H9 (cell line): ENCODE data around the gene KCTD17. TPM values are rescaled to one million over a fixed set of nuclear protein-coding genes. Genes with fewer than 3 reads are reported as not detected.

Source experiments
- DNase-seq: peaks from one replicate; pipeline ENCODE4 v3.0.0-alpha.2; 2017
- H2AFZ ChIP-seq: one replicate; pipeline ENCODE4 v1.6.1; 2013; ENCODE audit warnings: mild to moderate bottlenecking, low read length, control low read depth, moderate library complexity
- H2AK5ac ChIP-seq: 2 replicates; pipeline ENCODE4 v1.6.1; 2013; ENCODE audit warnings: low read length, control low read depth, mixed read lengths; ENCODE audit not compliant: insufficient read length
- H2BK120ac ChIP-seq: one replicate; pipeline ENCODE4 v1.6.1; 2013; ENCODE audit warnings: low read depth, mild to moderate bottlenecking, low read length, control low read depth, inconsistent platforms; ENCODE audit not compliant: poor library complexity, severe bottlenecking
- H2BK12ac ChIP-seq: 2 replicates; pipeline ENCODE4 v1.6.1; 2013; ENCODE audit warnings: low read length, control low read depth, mixed read lengths, low read depth; ENCODE audit not compliant: insufficient read length
- H2BK15ac ChIP-seq: 2 replicates; pipeline ENCODE4 v1.6.1; 2013; ENCODE audit warnings: low read depth, low read length, control low read depth
- H2BK20ac ChIP-seq: one replicate; pipeline ENCODE4 v1.6.1; 2013; ENCODE audit warnings: low read depth, mild to moderate bottlenecking, low read length, control low read depth, inconsistent platforms; ENCODE audit not compliant: poor library complexity, severe bottlenecking
- H2BK5ac ChIP-seq: 2 replicates; pipeline ENCODE4 v1.6.1; 2013; ENCODE audit warnings: low read length, control low read depth, mixed read lengths; ENCODE audit not compliant: insufficient read length
- H3K14ac ChIP-seq: 2 replicates; pipeline ENCODE4 v1.6.1; 2013; ENCODE audit warnings: low read length, control low read depth; ENCODE audit not compliant: insufficient read depth
- H3K18ac ChIP-seq: 2 replicates; pipeline ENCODE4 v1.6.1; 2013; ENCODE audit warnings: low read depth, mild to moderate bottlenecking, mixed read lengths, low read length, control low read depth; ENCODE audit not compliant: insufficient read length
- H3K23ac ChIP-seq: 2 replicates; pipeline ENCODE4 v1.6.1; 2013; ENCODE audit warnings: low read length, control low read depth, mixed read lengths, low read depth; ENCODE audit not compliant: insufficient read length
- H3K23me2 ChIP-seq: 2 replicates; pipeline ENCODE4 v1.6.1; 2013; ENCODE audit warnings: low read depth, mild to moderate bottlenecking, mixed read lengths, low read length, control low read depth; ENCODE audit not compliant: insufficient read length, poor library complexity, severe bottlenecking
- H3K27ac ChIP-seq: 2 replicates; pipeline ENCODE4 v1.5.1; 2013; ENCODE audit warnings: low read length, control low read depth, mixed read lengths, low read depth; ENCODE audit not compliant: insufficient read length
- H3K27me3 ChIP-seq: 2 replicates; pipeline ENCODE4 v1.6.1; 2013; ENCODE audit warnings: low read length, control low read depth, inconsistent platforms; ENCODE audit not compliant: insufficient read depth
- H3K4ac ChIP-seq: 2 replicates; pipeline ENCODE4 v1.6.1; 2013; ENCODE audit warnings: low read depth, mild to moderate bottlenecking, control low read depth, inconsistent platforms, low read length, moderate library complexity
- H3K4me1 ChIP-seq: 2 replicates; pipeline ENCODE4 v1.6.1; 2013; ENCODE audit warnings: low read length, control low read depth, inconsistent platforms; ENCODE audit not compliant: insufficient read depth
- H3K4me2 ChIP-seq: 2 replicates; pipeline ENCODE4 v1.6.1; 2013; ENCODE audit warnings: low read length, control low read depth, mixed read lengths; ENCODE audit not compliant: insufficient read length, insufficient read depth
- H3K56ac ChIP-seq: 2 replicates; pipeline ENCODE4 v1.6.1; 2013; ENCODE audit warnings: low read depth, mild to moderate bottlenecking, mixed read lengths, low read length, control low read depth; ENCODE audit not compliant: insufficient read length
- H3K79me1 ChIP-seq: 2 replicates; pipeline ENCODE4 v1.6.1; 2013; ENCODE audit warnings: low read depth, mild to moderate bottlenecking, moderate library complexity, low read length, control low read depth, inconsistent platforms; ENCODE audit not compliant: insufficient read depth, poor library complexity, severe bottlenecking
- H3K79me2 ChIP-seq: 2 replicates; pipeline ENCODE4 v1.6.1; 2013; ENCODE audit warnings: low read length, control low read depth, inconsistent platforms; ENCODE audit not compliant: insufficient read depth
- H3K9ac ChIP-seq: 2 replicates; pipeline ENCODE4 v1.6.1; 2013; ENCODE audit warnings: low read length, control low read depth, mixed read lengths; ENCODE audit not compliant: insufficient read length; ENCODE audit errors: extremely low read depth
- H3K9me3 ChIP-seq: one replicate; pipeline ENCODE4 v1.6.1; 2013; ENCODE audit warnings: low read depth, low read length, inconsistent platforms; ENCODE audit not compliant: control insufficient read depth
- H3T11ph ChIP-seq: one replicate; pipeline ENCODE4 v1.6.1; 2013; ENCODE audit warnings: mild to moderate bottlenecking, low read length, control low read depth, inconsistent platforms
- H4K20me1 ChIP-seq: one replicate; pipeline ENCODE4 v1.6.1; 2013; ENCODE audit not compliant: control insufficient read depth, insufficient read length, insufficient read depth
- H4K5ac ChIP-seq: 2 replicates; pipeline ENCODE4 v1.6.1; 2013; ENCODE audit warnings: low read depth, mild to moderate bottlenecking, mixed read lengths, low read length, control low read depth; ENCODE audit not compliant: insufficient read length
- H4K8ac ChIP-seq: replicated peaks from 2 replicates; pipeline ENCODE4 v1.6.1; 2013; ENCODE audit warnings: low read length, control low read depth, mixed read lengths, low read depth; ENCODE audit not compliant: insufficient read length
- H4K91ac ChIP-seq: 2 replicates; pipeline ENCODE4 v1.6.1; 2013; ENCODE audit warnings: low read depth, mild to moderate bottlenecking, moderate library complexity, mixed read lengths, low read length, control low read depth; ENCODE audit not compliant: insufficient read length
- H3K27ac Mint-ChIP-seq, 3 experiments: 2 replicates in 2 of 3; 3 replicates in 1 of 3; pipeline ENCODE4 v1.8.0; 2020 to 2021; ENCODE audit warnings: mixed read lengths in 3 of 3, mild to moderate bottlenecking in 1 of 3, moderate library complexity in 1 of 3
- H3K27me3 Mint-ChIP-seq: 2 replicates; pipeline ENCODE4 v1.8.0; 2021; ENCODE audit warnings: low read depth, mild to moderate bottlenecking, moderate library complexity, mixed read lengths
- H3K36me3 Mint-ChIP-seq, 3 experiments: 2 replicates in 2 of 3; 3 replicates in 1 of 3; pipeline ENCODE4 v1.8.0; 2020 to 2021; ENCODE audit warnings: low read depth in 3 of 3, mixed read lengths in 3 of 3; ENCODE audit not compliant: insufficient read depth in 1 of 3
- H3K4me1 Mint-ChIP-seq, 2 experiments: 2 replicates each; pipeline ENCODE4 v1.8.0; 2020; ENCODE audit warnings: mixed read lengths in 2 of 2
- H3K4me3 Mint-ChIP-seq, 2 experiments: 2 replicates in 1 of 2; 3 replicates in 1 of 2; pipeline ENCODE4 v1.8.0; 2020 to 2021; ENCODE audit warnings: mild to moderate bottlenecking in 2 of 2, mixed read lengths in 2 of 2, moderate library complexity in 1 of 2
- H3K9me3 Mint-ChIP-seq, 2 experiments: 2 replicates in 1 of 2; 3 replicates in 1 of 2; pipeline ENCODE4 v1.8.0; 2020; ENCODE audit warnings: mild to moderate bottlenecking in 2 of 2, mixed read lengths in 2 of 2, moderate library complexity in 1 of 2
- WGBS: extraction: QIAGEN DNeasy Blood & Tissue Kit; methylation state at CpG from one replicate; pipeline ENCODE4 v1.1.7; 2013; ENCODE audit warnings: missing lambda C conversion rate, low lambda C conversion rate, mixed read lengths; ENCODE audit not compliant: insufficient read length; ENCODE audit errors: extremely low coverage; 5-methylcytosine and 5-hydroxymethylcytosine counted together
- total RNA-seq: library from RNA; stranded (reverse); gene quantifications from 2 replicates; pipeline ENCODE4 v1.2.1, GENCODE V29; 2021
- TF ChIP-seq, protein P1 (sequence below): fragments of 200-600 bp; sonication (generic); conservative IDR thresholded peaks from 3 replicates; pipeline ENCODE4 v1.8.0; 2021; ENCODE audit warnings: antibody characterized with exemption, mild to moderate bottlenecking

Gene KCTD17
- total RNA-seq, 1 experiment from 2014 or later: 34.1 TPM

DNA sequence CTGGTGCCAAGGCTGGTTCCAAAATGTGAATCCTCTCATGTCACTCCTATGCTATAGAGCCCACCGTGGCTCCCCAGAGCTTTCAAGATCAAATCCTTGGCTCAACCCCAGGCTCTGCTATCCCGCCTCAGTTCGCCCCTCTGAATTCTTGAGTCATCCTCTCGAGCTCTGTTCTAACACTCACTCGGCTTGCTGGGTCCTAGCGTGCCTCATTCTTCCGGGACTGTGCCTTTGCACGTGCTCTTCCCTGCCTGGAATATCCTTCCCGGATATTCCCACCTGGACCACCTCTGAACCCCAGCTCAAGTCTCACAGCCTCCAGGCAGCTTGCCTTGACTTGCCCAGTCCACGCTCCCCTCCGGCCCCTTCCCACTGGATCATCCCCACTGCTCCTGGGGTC lies 13.0 kb downstream of the KCTD17 start:
- Histone ChIP-seq H2BK120ac (no peak overlapping the region), H4K5ac (no peak overlapping the region), H3K18ac (no peak overlapping the region), H2AK5ac (no peak overlapping the region), H3K79me2 (no peaks in the 10 kb centered on the region), H2BK12ac (no peak overlapping the region), H2BK15ac (no peak overlapping the region), H3K4me2 (no peak overlapping the region), H4K8ac (no peak overlapping the region), H2BK5ac (no peak overlapping the region), H4K20me1 (peaks cover 2% of the 10 kb centered on the region), H3K9me3 (no peaks in the 10 kb centered on the region), H3K9ac (no peak overlapping the region), H3K27ac (no peak overlapping the region), H4K91ac (no peak overlapping the region), H2BK20ac (no peak overlapping the region), H3K14ac (no peak overlapping the region), H3K4ac (no peak overlapping the region), H3K23ac (no peak overlapping the region), H3K56ac (no peak overlapping the region), H3T11ph (no peak overlapping the region), H3K23me2 (peaks cover 3% of the 10 kb centered on the region), H3K4me1 (no peaks in the 10 kb centered on the region; the same call in 1 of the 2 replicates), H3K79me1 (no peaks in the 10 kb centered on the region), H3K27me3 (peaks cover 9% of the 10 kb centered on the region), H2AFZ (no peak overlapping the region)
- Mint-ChIP-seq H3K36me3 (peaks cover 2 to 15% (median 6%) of the 10 kb centered on the region in 3 experiments; a peak in 5 of 7 replicates), H3K4me1 (peaks cover 9 to 25% of the 10 kb centered on the region in 2 experiments), H3K27me3 (peaks cover 51% of the 10 kb centered on the region), H3K27ac (no peak overlapping the region; a peak in 1 of 7 replicates), H3K9me3 (no peaks in the 10 kb centered on the region; a peak in 1 of 5 replicates), H3K4me3 (peak overlapping the region in 1 of 2 experiments; percentile 35; a peak in 1 of 5 replicates)
- no peak for DNase-seq
- TF ChIP-seq, protein P1, sequence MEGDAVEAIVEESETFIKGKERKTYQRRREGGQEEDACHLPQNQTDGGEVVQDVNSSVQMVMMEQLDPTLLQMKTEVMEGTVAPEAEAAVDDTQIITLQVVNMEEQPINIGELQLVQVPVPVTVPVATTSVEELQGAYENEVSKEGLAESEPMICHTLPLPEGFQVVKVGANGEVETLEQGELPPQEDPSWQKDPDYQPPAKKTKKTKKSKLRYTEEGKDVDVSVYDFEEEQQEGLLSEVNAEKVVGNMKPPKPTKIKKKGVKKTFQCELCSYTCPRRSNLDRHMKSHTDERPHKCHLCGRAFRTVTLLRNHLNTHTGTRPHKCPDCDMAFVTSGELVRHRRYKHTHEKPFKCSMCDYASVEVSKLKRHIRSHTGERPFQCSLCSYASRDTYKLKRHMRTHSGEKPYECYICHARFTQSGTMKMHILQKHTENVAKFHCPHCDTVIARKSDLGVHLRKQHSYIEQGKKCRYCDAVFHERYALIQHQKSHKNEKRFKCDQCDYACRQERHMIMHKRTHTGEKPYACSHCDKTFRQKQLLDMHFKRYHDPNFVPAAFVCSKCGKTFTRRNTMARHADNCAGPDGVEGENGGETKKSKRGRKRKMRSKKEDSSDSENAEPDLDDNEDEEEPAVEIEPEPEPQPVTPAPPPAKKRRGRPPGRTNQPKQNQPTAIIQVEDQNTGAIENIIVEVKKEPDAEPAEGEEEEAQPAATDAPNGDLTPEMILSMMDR: no peak
- no CpG with 5 or more reads among the region's 11 CpGs for WGBS
